ENCODE measurements around the gene INTS3.

- TF ChIP-seq CTCF (IDR thresholded peaks at IDR 0.05) (no peak), POLR2A (IDR thresholded peaks at IDR 0.05) (no peak), EP300 (IDR thresholded peaks at IDR 0.05) (no peak)
These were observed 67.5 kb downstream of the INTS3 start for GRCh38 chr1:153795330-153795837.

All from gastroesophageal sphincter (tissue), 3 donors.